GM21737 (cell line): ENCODE measurements around the gene ZNF407.

Source experiments
- ATAC-seq: cut with Tn5 transposase; IDR thresholded peaks from one replicate; pipeline ENCODE4 v1.9.1; 2021; ENCODE audit warnings: mild to moderate bottlenecking, moderate library complexity; ENCODE audit not compliant: unreplicated experiment

Gene ZNF407

DNA sequence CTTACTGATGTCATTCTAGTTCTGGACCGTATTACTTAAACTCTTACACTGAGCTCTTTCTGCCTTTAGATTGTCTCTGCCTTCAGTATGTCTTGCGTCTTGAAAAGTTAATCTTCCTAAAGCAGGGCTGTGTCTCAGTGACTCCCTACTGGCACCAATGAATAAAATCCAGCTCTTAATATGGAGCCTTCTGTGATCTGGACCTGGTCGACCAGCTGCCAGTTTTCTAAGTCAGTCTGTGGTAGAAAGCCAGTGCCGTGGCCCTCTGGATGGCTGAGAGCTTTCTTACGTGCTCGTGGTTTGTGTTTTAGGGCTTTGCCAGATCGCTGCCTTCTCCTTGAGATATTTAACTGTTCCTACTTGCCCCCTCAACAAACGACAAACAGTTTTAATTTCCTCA is 26.8 kb downstream of the ZNF407 start:
- ATAC-seq = no peak

- no peak for ATAC-seq
These were observed 27.5 kb downstream of the ZNF407 start for GRCh38 chr18:74625157-74625556.

GRCh38 chr18:74626049-74626874 is 28.6 kb downstream of the ZNF407 start:
- no peak for ATAC-seq

GRCh38 chr18:74630804-74631203 is 33.1 kb downstream of the ZNF407 start:
- ATAC-seq = no peak

DNA sequence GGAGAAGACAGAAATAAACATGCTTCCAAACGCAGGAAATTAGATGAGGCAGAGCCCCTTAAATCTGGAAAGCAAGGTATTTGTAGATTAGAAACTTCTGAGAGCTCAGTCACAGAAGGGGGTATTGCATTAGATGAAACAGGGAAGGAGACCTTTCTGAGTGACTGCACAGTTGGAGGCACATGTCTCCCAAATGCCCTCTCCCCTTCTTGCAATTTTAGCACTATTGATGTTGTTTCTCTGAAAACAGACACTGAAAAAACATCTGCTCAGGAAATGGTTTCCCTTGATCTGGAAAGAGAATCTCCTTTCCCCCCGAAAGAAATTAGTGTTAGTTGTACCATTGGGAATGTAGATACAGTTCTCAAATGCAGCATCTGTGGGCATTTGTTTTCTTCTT is 33.5 kb downstream of the ZNF407 start:
- no peak for ATAC-seq

DNA sequence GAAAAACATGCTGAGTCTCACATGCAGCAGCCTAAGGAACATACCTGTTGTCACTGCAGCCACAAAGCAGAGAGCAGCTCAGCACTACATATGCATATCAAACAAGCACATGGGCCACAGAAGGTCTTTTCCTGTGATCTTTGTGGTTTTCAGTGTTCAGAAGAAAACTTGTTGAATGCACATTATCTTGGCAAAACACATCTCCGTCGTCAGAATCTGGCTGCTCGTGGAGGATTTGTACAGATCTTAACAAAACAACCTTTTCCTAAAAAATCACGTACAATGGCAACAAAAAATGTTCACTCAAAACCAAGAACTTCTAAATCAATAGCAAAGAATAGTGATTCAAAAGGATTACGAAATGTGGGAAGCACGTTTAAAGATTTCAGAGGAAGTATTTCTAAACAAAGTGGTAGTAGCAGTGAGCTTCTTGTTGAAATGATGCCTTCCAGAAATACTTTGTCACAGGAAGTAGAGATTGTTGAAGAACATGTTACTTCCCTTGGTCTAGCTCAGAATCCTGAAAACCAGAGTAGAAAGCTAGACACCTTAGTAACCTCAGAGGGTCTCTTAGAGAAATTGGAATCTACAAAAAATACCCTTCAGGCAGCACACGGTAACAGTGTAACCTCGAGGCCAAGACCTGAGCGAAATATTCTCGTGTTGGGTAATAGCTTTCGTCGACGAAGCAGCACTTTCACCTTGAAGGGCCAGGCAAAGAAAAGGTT is 34.1 kb downstream of the ZNF407 start:
- no peak for ATAC-seq

GRCh38 chr18:74632351-74632679 is 34.6 kb downstream of the ZNF407 start:
- no peak for ATAC-seq

GRCh38 chr18:74632856-74633255 is 35.2 kb downstream of the ZNF407 start:
- ATAC-seq = no peak

- no peak for ATAC-seq
These were observed 36.1 kb downstream of the ZNF407 start for GRCh38 chr18:74633652-74634352.

DNA sequence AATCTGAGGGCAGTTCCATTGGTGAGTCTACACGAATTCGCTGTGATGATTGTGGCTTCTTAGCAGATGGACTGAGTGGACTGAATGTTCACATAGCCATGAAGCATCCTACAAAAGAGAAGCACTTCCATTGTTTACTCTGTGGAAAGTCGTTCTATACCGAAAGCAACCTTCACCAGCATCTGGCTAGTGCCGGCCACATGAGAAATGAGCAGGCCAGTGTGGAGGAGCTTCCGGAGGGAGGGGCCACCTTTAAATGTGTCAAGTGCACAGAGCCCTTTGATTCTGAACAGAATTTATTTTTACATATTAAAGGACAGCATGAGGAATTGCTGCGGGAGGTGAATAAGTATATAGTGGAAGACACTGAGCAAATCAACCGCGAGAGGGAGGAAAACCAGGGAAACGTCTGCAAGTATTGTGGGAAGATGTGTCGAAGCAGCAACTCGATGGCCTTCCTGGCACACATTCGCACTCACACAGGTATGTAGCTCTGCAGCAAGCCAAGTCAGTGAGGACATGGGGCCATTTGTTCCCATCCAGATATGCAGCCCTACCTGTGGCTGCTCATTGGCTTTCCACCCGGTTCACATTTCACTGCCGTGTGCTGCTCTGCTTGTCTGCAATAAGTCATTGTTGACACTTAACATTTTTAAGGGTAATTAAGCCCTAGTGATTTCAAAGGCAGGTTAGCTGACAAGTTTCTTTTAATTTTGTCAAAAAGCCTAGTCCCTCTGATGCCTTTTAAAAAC is 37.7 kb downstream of the ZNF407 start:
- ATAC-seq = no peak

DNA sequence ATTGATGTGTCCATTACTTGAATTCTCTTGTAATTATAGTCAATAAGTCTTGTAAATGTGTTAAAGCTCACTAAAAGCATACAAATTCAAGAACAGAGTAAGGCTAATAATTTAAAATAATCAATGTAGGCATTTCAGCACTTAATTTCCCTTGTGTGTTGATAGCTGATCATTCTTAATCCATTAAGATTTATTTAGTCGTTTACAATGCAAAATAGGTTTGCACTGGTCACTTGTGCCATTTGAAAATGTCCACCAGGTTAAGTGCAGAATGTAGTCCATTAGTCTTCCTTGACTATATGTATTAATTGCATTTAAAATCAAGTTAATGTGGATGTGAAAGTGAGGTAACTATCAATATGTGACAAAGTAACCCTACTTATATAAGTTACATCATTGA is 39.4 kb downstream of the ZNF407 start:
- no peak for ATAC-seq

DNA sequence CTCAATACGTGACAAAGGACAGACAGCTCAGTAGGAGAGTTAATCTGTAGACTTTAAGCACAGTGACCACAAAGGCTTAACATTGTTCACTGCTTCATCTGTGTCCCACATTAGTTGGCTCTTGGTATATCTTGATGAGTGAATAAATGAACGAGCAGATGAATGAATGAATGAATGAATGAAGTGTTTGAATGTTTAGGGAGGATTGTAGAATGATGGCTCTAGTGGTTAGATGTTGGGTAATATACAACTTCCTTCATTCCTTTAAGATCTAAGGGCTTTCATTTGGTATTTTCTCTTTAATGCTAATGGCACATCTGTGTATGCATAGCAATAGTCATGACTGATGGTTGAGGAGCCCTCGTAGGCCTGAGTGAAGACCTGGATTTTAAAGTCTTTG is 40.5 kb downstream of the ZNF407 start:
- no peak for ATAC-seq

DNA sequence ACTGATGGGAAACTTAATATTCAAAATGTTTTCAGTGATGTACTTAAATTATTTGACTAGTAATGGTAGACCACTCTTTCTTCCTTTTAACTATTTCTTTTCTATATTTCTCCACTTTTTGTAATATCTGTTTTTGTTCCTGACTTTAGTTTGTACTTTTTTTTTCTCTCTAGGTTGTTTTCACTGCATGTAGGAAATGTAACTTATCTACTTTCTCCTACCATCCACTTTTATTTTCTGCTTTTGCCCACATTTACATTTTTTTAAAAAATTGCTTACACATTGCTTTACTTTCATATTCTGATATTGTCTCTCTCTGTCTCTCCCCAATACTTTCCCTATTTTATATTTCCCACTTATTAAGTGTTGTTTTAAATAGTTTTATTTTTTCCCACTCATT is 47.0 kb downstream of the ZNF407 start:
- ATAC-seq = no peak

- no peak for ATAC-seq
These were observed 48.0 kb downstream of the ZNF407 start for GRCh38 chr18:74645679-74646078.

DNA sequence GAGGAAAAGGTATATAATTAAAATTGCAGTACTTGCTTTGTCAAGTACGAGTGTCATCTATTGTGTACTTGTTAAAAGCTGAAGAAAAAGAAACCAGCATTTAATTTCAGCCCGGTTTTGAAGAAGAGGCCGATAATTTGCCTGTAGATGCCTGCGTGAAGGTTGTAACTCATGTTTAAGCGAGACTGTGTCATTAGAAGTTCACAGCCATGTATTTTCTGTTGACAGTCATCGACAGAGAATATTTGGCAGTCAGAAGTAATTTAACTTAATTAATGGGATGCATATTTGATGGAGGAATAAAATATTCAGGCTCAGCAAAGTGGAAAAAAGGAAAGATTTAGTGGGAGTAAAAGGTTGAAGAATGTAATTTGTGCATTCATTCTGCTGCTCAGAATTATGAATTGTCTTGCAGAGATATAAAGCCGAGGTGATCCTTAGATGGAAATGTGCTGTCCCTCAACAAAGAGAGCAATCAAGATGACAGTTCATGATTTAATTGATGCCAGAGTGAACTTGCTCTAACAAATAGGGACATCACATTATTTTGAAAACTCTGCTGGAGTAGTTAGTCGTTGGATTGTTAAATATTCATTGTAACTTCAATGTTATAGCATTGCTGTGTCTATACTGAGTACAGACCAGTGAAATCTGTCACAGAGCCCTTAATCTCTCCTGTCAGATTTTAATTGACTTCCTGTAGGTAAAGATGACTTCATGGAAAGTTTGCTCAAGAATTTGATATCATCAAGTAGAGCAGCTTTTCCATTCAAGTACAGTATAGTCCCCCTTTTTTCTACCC is 53.9 kb downstream of the ZNF407 start:
- ATAC-seq = no peak

- ATAC-seq = no peak
These were observed 54.8 kb downstream of the ZNF407 start for GRCh38 chr18:74652392-74652988.

GRCh38 chr18:74654638-74655037 is 57.0 kb downstream of the ZNF407 start:
- no peak for ATAC-seq

DNA sequence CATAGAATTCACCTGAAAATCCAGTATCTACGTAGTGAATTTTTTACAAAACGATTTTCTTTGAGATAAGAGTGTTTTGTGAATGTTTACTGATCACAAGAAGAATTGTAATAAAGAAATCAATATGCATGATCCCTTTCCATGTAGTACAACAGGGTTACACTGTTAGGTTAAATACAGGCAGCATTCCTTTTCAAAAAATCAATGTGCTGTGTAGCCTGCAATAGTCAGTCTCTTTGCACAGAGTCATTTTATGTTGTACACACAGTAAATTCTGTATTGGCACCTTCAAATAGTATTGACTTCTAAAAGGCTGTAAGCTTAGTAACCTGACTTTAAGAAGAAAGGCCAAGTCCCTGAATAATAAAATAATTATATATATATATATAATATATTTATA is 63.3 kb downstream of the ZNF407 start:
- ATAC-seq = no peak

DNA sequence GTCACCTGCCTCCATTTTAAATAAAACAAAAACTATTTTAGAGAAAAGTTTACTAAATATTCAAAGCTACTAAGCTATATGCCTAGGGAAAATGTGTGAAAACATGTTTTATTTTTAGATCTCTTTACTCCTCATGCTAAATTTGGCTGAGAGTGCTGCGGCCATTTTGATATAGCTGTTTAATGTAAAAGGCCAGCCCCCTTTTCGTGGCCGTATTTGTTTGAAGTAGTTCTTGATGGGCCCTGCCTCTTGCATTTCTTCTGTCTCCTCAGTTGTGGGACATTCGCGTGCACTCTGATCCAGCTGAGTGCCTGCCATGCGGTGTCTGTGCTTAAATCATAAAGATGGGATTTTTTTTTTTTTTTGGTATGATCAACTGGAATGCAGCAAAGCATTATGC is 64.0 kb downstream of the ZNF407 start:
- ATAC-seq = no peak

DNA sequence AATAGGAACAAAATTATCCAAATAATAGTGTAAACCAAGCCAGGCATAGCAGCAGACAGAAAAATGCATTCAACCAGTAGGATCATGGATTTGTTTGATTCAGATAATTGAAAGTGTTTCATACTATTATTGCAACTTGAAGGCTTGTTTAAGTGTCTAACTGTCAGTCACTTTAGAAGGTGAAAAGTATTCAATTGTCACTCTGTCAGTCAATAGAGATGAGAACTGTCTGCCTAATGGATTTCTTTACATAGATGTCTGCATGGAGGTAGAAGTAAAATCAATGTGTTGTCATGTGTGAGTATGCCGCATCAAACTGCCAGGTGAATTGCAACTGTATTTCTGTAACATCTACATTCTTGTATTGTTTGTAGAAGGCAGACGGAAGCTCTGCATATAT is 65.0 kb downstream of the ZNF407 start:
- ATAC-seq = no peak
